PC-3 (cell line): ENCODE results near the gene SEPTIN8. TPM values are rescaled to one million over a fixed set of nuclear protein-coding genes. Genes with fewer than 3 reads are reported as not detected.

Experiments used
- ATAC-seq: fragments of 200-7000 bp; cut with Tn5 transposase; 2 replicates; pipeline ENCODE4 v1.9.1; 2020; ENCODE audit warnings: mild to moderate bottlenecking, moderate library complexity
- BruUV-seq: library from RNA; stranded (reverse); fragments of 400-500 nt; replicated peaks from 2 replicates; lab custom pipeline; 2021; lab: Mats Ljungman, UMichigan
- CTCF ChIA-PET: fragments of 300-600 bp; sonication (Branson Sonifier 250); formaldehyde crosslinking; loops from one replicate; lab custom pipeline; 2022; ENCODE audit warnings: antibody characterized with exemption; lab: Charles Lee
- POLR2A ChIA-PET: fragments of 300-600 bp; sonication (Branson Sonifier 250); formaldehyde crosslinking; loops from one replicate; lab custom pipeline; 2022; ENCODE audit warnings: antibody characterized with exemption; ENCODE audit not compliant: unreplicated experiment; lab: Charles Lee
- DNase-seq: peaks from one replicate; pipeline ENCODE4 v3.0.0-alpha.2; 2015
- H2AFZ ChIP-seq: fragments of 300-600 bp; sonication (generic); 2 replicates; pipeline ENCODE4 v1.6.0; 2016; ENCODE audit warnings: antibody characterized with exemption, low read length
- H3F3A ChIP-seq: fragments of 300-600 bp; sonication (generic); one replicate; pipeline ENCODE4 v1.6.0; 2017; ENCODE audit warnings: antibody characterized with exemption, low read length, control low read depth, mild to moderate bottlenecking; ENCODE audit not compliant: unreplicated experiment
- H3K27ac ChIP-seq: fragments of 300-600 bp; sonication (generic); 2 replicates; pipeline ENCODE4 v1.5.1; 2016; ENCODE audit warnings: mild to moderate bottlenecking, low read length
- H3K27me3 ChIP-seq: fragments of 300-600 bp; sonication (generic); 2 replicates; pipeline ENCODE4 v1.6.1; 2016; ENCODE audit warnings: low read length, mixed read lengths
- H3K36me3 ChIP-seq: fragments of 300-600 bp; sonication (generic); 2 replicates; pipeline ENCODE4 v1.6.1; 2016; ENCODE audit warnings: low read depth, mixed run types, low read length, mixed read lengths
- H3K4me1 ChIP-seq: fragments of 300-600 bp; sonication (generic); 2 replicates; pipeline ENCODE4 v1.5.1; 2016; ENCODE audit warnings: low read length; ENCODE audit not compliant: insufficient read depth
- H3K4me2 ChIP-seq: fragments of 300-600 bp; sonication (generic); 2 replicates; pipeline ENCODE4 v1.6.0; 2016; ENCODE audit warnings: low read length
- H3K4me3 ChIP-seq: fragments of 300-600 bp; sonication (generic); 2 replicates; pipeline ENCODE4 v1.5.1; 2016; ENCODE audit warnings: mild to moderate bottlenecking, low read length, mixed read lengths
- H3K79me2 ChIP-seq: fragments of 300-600 bp; sonication (generic); 2 replicates; pipeline ENCODE4 v1.6.1; 2017; ENCODE audit warnings: low read length, mixed read lengths
- H3K9ac ChIP-seq: fragments of 300-600 bp; sonication (generic); 2 replicates; pipeline ENCODE4 v1.6.0; 2016; ENCODE audit warnings: mild to moderate bottlenecking, low read length
- H3K9me2 ChIP-seq: fragments of 300-600 bp; sonication (generic); replicated peaks from 2 replicates; pipeline ENCODE4 v1.6.1; 2016; ENCODE audit warnings: mixed run types, low read length, mixed read lengths
- H3K9me3 ChIP-seq: fragments of 300-600 bp; sonication (generic); 2 replicates; pipeline ENCODE4 v1.6.1; 2016; ENCODE audit warnings: low read length, mixed read lengths
- H4K20me1 ChIP-seq: fragments of 300-600 bp; sonication (generic); 2 replicates; pipeline ENCODE4 v1.6.1; 2016; ENCODE audit warnings: low read length, mixed read lengths
- EZH2 ChIP-seq: fragments of 300-600 bp; sonication (generic); IDR thresholded peaks from one replicate; pipeline ENCODE4 v1.6.1; 2017; ENCODE audit warnings: antibody characterized with exemption, mild to moderate bottlenecking, low read length; ENCODE audit not compliant: unreplicated experiment
- EZH2phosphoT487 ChIP-seq: fragments of 300-600 bp; sonication (generic); IDR thresholded peaks from 2 replicates; pipeline ENCODE4 v1.6.1; 2018; ENCODE audit warnings: mild to moderate bottlenecking, antibody characterized with exemption, low read length, borderline replicate concordance
- intact Hi-C: fragments of 100-400 bp; cut with micrococcal nuclease; formaldehyde crosslinking; loops from 2 replicates; pipeline ENCODE4 v1.9.0; 2023
- total RNA-seq: library from RNA; depleted of rRNA; stranded (reverse); fragments of >200 nt; gene quantifications from 2 replicates; pipeline ENCODE4 v1.2.3, GENCODE V29; 2014
- TF ChIP-seq, protein P1 (sequence below): fragments of 300-600 bp; sonication (generic); conservative IDR thresholded peaks from 2 replicates; pipeline ENCODE4 v1.5.1; 2017; ENCODE audit warnings: antibody characterized with exemption, low read depth, mild to moderate bottlenecking, low read length

The SEPTIN8 gene
- total RNA-seq, 1 experiment from 2014 or later, result 21.9 TPM

DNA sequence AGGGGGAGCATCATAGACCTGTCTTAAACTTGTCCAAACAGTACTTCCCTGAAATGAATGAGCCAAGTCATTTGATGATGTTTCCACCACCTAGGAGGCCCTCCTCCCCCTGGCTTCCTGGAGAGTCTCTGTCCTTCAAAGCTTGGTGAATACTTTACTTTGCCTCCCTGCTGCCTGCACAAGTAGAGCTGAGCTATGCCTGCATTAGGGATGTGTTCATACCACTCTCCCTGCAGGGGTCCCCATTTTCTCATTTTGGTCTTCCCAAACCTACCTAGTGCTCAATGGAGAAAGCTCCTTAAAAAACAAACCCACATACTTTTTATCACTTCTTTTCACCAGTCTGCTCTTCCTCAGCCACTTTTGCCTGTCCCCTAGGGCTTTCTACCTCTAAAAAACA lies 22.1 kb downstream of the SEPTIN8 start:
- Histone ChIP-seq H3K36me3 (no peaks in the 10 kb centered on the region), H3K4me3 (no peak overlapping the region), H2AFZ (no peak overlapping the region), H3K9me3 (no peaks in the 10 kb centered on the region), H3K4me2 (no peak overlapping the region), H3K79me2 (no peaks in the 10 kb centered on the region), H3K9me2 (no peaks in the 10 kb centered on the region), H4K20me1 (no peaks in the 10 kb centered on the region), H3K4me1 (no peaks in the 10 kb centered on the region), H3K27ac (no peak overlapping the region), H3K9ac (no peak overlapping the region), H3K27me3 (no peaks in the 10 kb centered on the region), H3F3A (no peaks in the 10 kb centered on the region)
- ChIA-PET POLR2A (interaction anchor here (0.6 kb wide), 1 partner anchor 136 kb away, joined by 8 read pairs; no protein-coding TSS in a partner anchor), CTCF (interaction anchor here (0.6 to 1.2 kb wide), 4 partner anchors 36 to 65 kb away, joined by 4 to 12 read pairs (median 7); partner anchors contain the start of gene SOWAHA)
- intact Hi-C loops, result loop anchor here (5.0 kb wide), 1 partner anchor 67 kb away; no protein-coding TSS in a partner anchor
- TF ChIP-seq EZH2, result no peak
- no peak for TF ChIP-seq EZH2phosphoT487
- TF ChIP-seq, protein P1, sequence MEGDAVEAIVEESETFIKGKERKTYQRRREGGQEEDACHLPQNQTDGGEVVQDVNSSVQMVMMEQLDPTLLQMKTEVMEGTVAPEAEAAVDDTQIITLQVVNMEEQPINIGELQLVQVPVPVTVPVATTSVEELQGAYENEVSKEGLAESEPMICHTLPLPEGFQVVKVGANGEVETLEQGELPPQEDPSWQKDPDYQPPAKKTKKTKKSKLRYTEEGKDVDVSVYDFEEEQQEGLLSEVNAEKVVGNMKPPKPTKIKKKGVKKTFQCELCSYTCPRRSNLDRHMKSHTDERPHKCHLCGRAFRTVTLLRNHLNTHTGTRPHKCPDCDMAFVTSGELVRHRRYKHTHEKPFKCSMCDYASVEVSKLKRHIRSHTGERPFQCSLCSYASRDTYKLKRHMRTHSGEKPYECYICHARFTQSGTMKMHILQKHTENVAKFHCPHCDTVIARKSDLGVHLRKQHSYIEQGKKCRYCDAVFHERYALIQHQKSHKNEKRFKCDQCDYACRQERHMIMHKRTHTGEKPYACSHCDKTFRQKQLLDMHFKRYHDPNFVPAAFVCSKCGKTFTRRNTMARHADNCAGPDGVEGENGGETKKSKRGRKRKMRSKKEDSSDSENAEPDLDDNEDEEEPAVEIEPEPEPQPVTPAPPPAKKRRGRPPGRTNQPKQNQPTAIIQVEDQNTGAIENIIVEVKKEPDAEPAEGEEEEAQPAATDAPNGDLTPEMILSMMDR, result 0 out of 2 replicates have a peak, but pooled peaks have one; percentile 23
- ATAC-seq (peak; percentile 57), DNase-seq (peak; percentile 3)
- BruUV-seq, result no TSS peak

DNA sequence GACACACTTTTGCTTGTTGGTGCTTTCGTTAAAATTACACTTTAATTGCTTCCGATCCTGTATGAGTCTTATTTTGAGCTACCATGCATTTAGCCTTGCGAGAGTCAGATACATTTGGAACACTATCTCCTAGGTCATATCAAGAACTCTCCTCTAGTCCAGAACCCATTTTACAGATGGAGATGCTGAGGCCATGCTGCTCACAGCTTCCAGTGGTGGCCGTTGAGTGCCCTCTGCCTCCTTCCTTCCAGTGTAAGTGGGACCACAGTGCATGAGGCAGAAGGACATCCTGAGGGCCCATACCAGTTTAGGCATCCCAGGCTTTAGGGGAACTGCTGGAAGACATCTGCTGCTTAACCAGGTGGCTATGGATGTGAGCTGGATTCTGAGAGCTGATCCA lies 22.9 kb downstream of the SEPTIN8 start:
- TF ChIP-seq, protein P1, result no peak
- TF ChIP-seq EZH2, result no peak
- TF ChIP-seq EZH2phosphoT487, result no peak
- intact Hi-C loops, result no loop called here
- H3K9me3 ChIP-seq, result no peaks in the 10 kb centered on the region
- H3K9me2 ChIP-seq, result no peaks in the 10 kb centered on the region
- no peak overlapping the region for H3K27ac ChIP-seq
- no peak overlapping the region for H3K4me2 ChIP-seq
- no peak overlapping the region for H2AFZ ChIP-seq
- ATAC-seq (no peak), DNase-seq (no peak)
- H3K27me3 ChIP-seq, result no peaks in the 10 kb centered on the region
- BruUV-seq, result no TSS peak
- no peaks in the 10 kb centered on the region for H3K79me2 ChIP-seq
- H3K4me1 ChIP-seq, result no peaks in the 10 kb centered on the region
- POLR2A ChIA-PET, result no interaction called here
- no peaks in the 10 kb centered on the region for H4K20me1 ChIP-seq
- CTCF ChIA-PET, result interaction anchor here (0.6 kb wide), 1 partner anchor 39 kb away, joined by 4 read pairs; no protein-coding TSS in a partner anchor
- no peaks in the 10 kb centered on the region for H3K36me3 ChIP-seq
- no peak overlapping the region for H3K9ac ChIP-seq
- no peaks in the 10 kb centered on the region for H3F3A ChIP-seq
- H3K4me3 ChIP-seq, result no peak overlapping the region

DNA sequence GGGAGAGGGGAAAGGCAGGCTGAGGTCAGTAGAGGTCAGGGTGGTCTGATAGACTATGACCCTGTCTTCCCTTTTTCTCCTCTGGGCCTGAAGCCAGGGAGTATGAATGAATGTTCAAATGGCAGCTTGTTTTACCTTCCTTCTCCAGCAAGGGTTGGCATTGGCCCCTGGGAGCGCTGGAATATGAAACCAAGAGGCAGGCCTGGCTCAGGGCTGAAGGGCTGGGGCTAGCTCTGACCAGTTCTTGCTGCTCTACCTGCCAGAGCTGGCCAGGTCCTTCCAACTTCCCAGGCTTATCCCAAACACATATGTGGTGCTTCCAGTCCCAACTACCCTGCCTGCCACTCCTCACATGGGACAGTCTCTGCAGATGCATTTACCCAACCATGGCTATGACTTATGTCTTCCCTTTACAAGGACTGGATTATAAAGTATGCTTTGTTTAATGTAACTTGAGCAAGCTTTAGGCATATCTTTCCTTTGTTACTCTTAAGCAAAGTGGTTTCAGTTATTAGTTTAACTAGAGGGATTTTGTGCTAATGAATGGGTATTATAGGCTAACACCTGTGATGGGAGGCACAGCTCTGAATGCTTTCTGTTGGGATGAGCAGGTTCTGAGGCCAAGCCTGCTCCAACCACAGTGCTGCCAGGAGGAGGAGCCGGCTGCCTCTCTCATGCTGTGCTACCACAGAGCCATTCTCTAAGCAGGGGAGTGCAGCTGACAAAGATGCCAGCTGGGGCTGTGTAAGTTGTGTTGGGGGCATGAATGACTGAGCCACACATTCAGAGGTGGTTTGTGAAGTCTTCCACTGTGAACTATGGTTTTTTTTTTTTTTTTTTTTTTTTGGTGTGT lies 23.7 kb downstream of the SEPTIN8 start:
- POLR2A ChIA-PET, result no interaction called here
- intact Hi-C loops, result no loop called here

More for the DNA sequence above, 23.7 kb downstream of the SEPTIN8 start:
- Histone ChIP-seq H4K20me1 (no peaks in the 10 kb centered on the region), H3F3A (no peaks in the 10 kb centered on the region), H3K27ac (no peak overlapping the region), H2AFZ (no peak overlapping the region), H3K4me3 (no peak overlapping the region), H3K9me2 (no peaks in the 10 kb centered on the region), H3K27me3 (no peaks in the 10 kb centered on the region), H3K9ac (no peak overlapping the region), H3K4me2 (no peak overlapping the region), H3K79me2 (no peaks in the 10 kb centered on the region), H3K4me1 (no peaks in the 10 kb centered on the region), H3K36me3 (no peaks in the 10 kb centered on the region), H3K9me3 (no peaks in the 10 kb centered on the region)
- TF ChIP-seq, protein P1, result no peak
- TF ChIP-seq EZH2phosphoT487 (no peak), EZH2 (no peak)
- no peak for DNase-seq
- peak; percentile 24; the same call in 1 of the 2 replicates for ATAC-seq
- CTCF ChIA-PET, result no interaction called here
- BruUV-seq, result no TSS peak
